Immature natural killer cell (primary cell): ENCODE data around the gene NFS1. TPM values are rescaled to one million over a fixed set of nuclear protein-coding genes. Genes with fewer than 3 reads are reported as not detected.
"Not testable (repeated sequence)": the region's sequence is repeated elsewhere in the genome, so short reads cannot be mapped to it uniquely, and the experiment has no call there.

Experiments
- DNase-seq, 3 donors: peaks; one replicate each; pipeline ENCODE4 v3.0.0; 2022; ENCODE audit warnings: mixed read lengths in 1 of 3
- H3K27ac Mint-ChIP-seq, 6 donors: one replicate each; pipeline ENCODE4 v1.8.0; 2020; ENCODE audit warnings: mixed read lengths in 6 of 6, mild to moderate bottlenecking in 5 of 6, inconsistent platforms in 4 of 6, moderate library complexity in 3 of 6
- H3K27me3 Mint-ChIP-seq, 3 donors: one replicate each; pipeline ENCODE4 v1.8.0; 2020 to 2021; ENCODE audit warnings: low read depth in 3 of 3, mild to moderate bottlenecking in 3 of 3, mixed read lengths in 3 of 3, moderate library complexity in 3 of 3, inconsistent platforms in 1 of 3
- H3K36me3 Mint-ChIP-seq, 3 donors: one replicate each; pipeline ENCODE4 v1.8.0; 2020; ENCODE audit warnings: mixed read lengths in 3 of 3, inconsistent platforms in 2 of 3, mild to moderate bottlenecking in 2 of 3
- H3K4me1 Mint-ChIP-seq, 2 donors: one replicate each; pipeline ENCODE4 v1.8.0; 2020; ENCODE audit warnings: inconsistent platforms in 2 of 2, mild to moderate bottlenecking in 2 of 2, mixed read lengths in 2 of 2, moderate library complexity in 1 of 2
- H3K4me3 Mint-ChIP-seq, 5 donors: one replicate each; pipeline ENCODE4 v1.8.0; 2020; ENCODE audit warnings: mild to moderate bottlenecking in 5 of 5, mixed read lengths in 5 of 5, inconsistent platforms in 3 of 5, moderate library complexity in 3 of 5
- H3K9me3 Mint-ChIP-seq, 6 donors: one replicate each; pipeline ENCODE4 v1.8.0; 2020; ENCODE audit warnings: mild to moderate bottlenecking in 6 of 6, mixed read lengths in 6 of 6, inconsistent platforms in 4 of 6, moderate library complexity in 3 of 6
- polyA plus RNA-seq, 3 donors: library from polyadenylated mRNA; unstranded; fragments of 300-500 nt; fragmentation: Illumina TruSeq; gene quantifications; one replicate each; pipeline ENCODE4 v1.2.3, GENCODE V29; 2021

NFS1 gene
- 10 to 100 TPM in 2 of 3 donors, 1 to 10 TPM in 1; 8.1 to 21.3 (median 20.0) TPM for polyA plus RNA-seq

- Mint-ChIP-seq H3K27me3 (peaks cover 15 to 53% (median 42%) of the 10 kb centered on the region in 3 donors), H3K9me3 (no peaks in the 10 kb centered on the region), H3K4me1 (peaks cover 37 to 64% of the 10 kb centered on the region in 2 donors), H3K27ac (peak within 1 kb of the TSS; percentile 93 to 97 (median 95)), H3K36me3 (peaks cover 9 to 31% (median 26%) of the 10 kb centered on the region in 3 donors), H3K4me3 (peak within 1 kb of the TSS; percentile 89 to 97 (median 92))
- peak; percentile 83 to 88 (median 84) for DNase-seq
Measured at GRCh38 chr20:35699127-35699956, at the start of gene NFS1, which contains the start of gene ROMO1. Gene NFS1, minus strand, starts transcription at chr20:35699352. Its CDS starts 64 bp downstream, at chr20:35699288. Gene ROMO1, plus strand, starts transcription at chr20:35699405. Its CDS starts 228 bp downstream, at chr20:35699633.

- Mint-ChIP-seq H3K27ac (peak overlapping the region; percentile 97 to 100 (median 100)), H3K4me1 (peaks cover 35 to 41% of the 10 kb centered on the region in 2 donors), H3K4me3 (peak overlapping the region in 3 of 5 donors; percentile 99 to 100 (median 100)), H3K36me3 (peaks cover 17 to 19% (median 17%) of the 10 kb centered on the region in 3 donors), H3K27me3 (peaks cover 16 to 30% (median 18%) of the 10 kb centered on the region in 3 donors)
- DNase-seq, H3K9me3 Mint-ChIP-seq: not testable (repeated sequence)
Measured at GRCh38 chr20:35744492-35744841, 45.3 kb upstream of the NFS1 start.

GRCh38 chr20:35743693-35744491 is 44.7 kb upstream of the NFS1 start:
- no peaks in the 10 kb centered on the region for H3K9me3 Mint-ChIP-seq
- peaks cover 20 to 22% (median 21%) of the 10 kb centered on the region in 3 donors for H3K36me3 Mint-ChIP-seq
- H3K27me3 Mint-ChIP-seq: peaks cover 16 to 34% (median 18%) of the 10 kb centered on the region in 3 donors
- peak; percentile 35 to 39 (median 36) for DNase-seq
- peak overlapping the region; percentile 97 to 100 (median 99) for H3K4me3 Mint-ChIP-seq
- H3K4me1 Mint-ChIP-seq: peaks cover 39 to 47% of the 10 kb centered on the region in 2 donors
- H3K27ac Mint-ChIP-seq: peak overlapping the region; percentile 97 to 100 (median 100)

- H3K4me3 Mint-ChIP-seq: peak overlapping the region; percentile 97 to 100 (median 99)
- H3K27me3 Mint-ChIP-seq: peaks cover 16 to 34% (median 24%) of the 10 kb centered on the region in 3 donors
- DNase-seq: peak; percentile 36 to 46 (median 38)
- H3K9me3 Mint-ChIP-seq: no peaks in the 10 kb centered on the region
- H3K36me3 Mint-ChIP-seq: peaks cover 29 to 32% (median 30%) of the 10 kb centered on the region in 3 donors
- peak overlapping the region; percentile 97 to 100 (median 100) for H3K27ac Mint-ChIP-seq
- H3K4me1 Mint-ChIP-seq: peaks cover 49 to 56% of the 10 kb centered on the region in 2 donors
Measured at GRCh38 chr20:35742741-35743523, 43.8 kb upstream of the NFS1 start.

- no peaks in the 10 kb centered on the region for H3K9me3 Mint-ChIP-seq
- peak within 1 kb of the TSS; percentile 97 to 100 (median 100) for H3K27ac Mint-ChIP-seq
- peaks cover 16 to 40% (median 26%) of the 10 kb centered on the region in 3 donors for H3K27me3 Mint-ChIP-seq
- peaks cover 29 to 32% (median 30%) of the 10 kb centered on the region in 3 donors for H3K36me3 Mint-ChIP-seq
- peaks cover 52 to 58% of the 10 kb centered on the region in 2 donors for H3K4me1 Mint-ChIP-seq
- H3K4me3 Mint-ChIP-seq: peak within 1 kb of the TSS; percentile 97 to 100 (median 99)
- DNase-seq: peak; percentile 99 to 100 (median 100)
Measured at GRCh38 chr20:35741892-35742740, 43.0 kb upstream of the NFS1 start, which contains the start of gene RBM39. Gene RBM39, minus strand, starts transcription at chr20:35742260. Its CDS starts 1,386 bp downstream, at chr20:35740874.

GRCh38 chr20:35739294-35740163 is 40.4 kb upstream of the NFS1 start:
- H3K4me1 Mint-ChIP-seq: peaks cover 68 to 78% of the 10 kb centered on the region in 2 donors
- peaks cover 17 to 46% (median 29%) of the 10 kb centered on the region in 3 donors for H3K27me3 Mint-ChIP-seq
- peak overlapping the region; percentile 91 to 100 (median 98) for H3K27ac Mint-ChIP-seq
- H3K4me3 Mint-ChIP-seq: peak overlapping the region; percentile 97 to 100 (median 99)
- peaks cover 39 to 41% (median 40%) of the 10 kb centered on the region in 3 donors for H3K36me3 Mint-ChIP-seq
- peak; percentile 13 to 37 (median 30) for DNase-seq
- no peaks in the 10 kb centered on the region for H3K9me3 Mint-ChIP-seq

GRCh38 chr20:35738410-35739179 is 39.4 kb upstream of the NFS1 start:
- peaks cover 21 to 50% (median 25%) of the 10 kb centered on the region in 3 donors for H3K27me3 Mint-ChIP-seq
- no peaks in the 10 kb centered on the region for H3K9me3 Mint-ChIP-seq

GRCh38 chr20:35737865-35738333 is 38.7 kb upstream of the NFS1 start:
- Mint-ChIP-seq H3K9me3 (no peaks in the 10 kb centered on the region), H3K27me3 (peaks cover 19 to 55% (median 30%) of the 10 kb centered on the region in 3 donors), H3K27ac (peak overlapping the region; percentile 59 to 99 (median 82)), H3K4me1 (peaks cover 69 to 79% of the 10 kb centered on the region in 2 donors), H3K36me3 (peaks cover 43 to 52% (median 48%) of the 10 kb centered on the region in 3 donors), H3K4me3 (peak overlapping the region; percentile 60 to 75 (median 68))
- DNase-seq: peak in 2 of 3 donors; percentile 10 to 15

More at GRCh38 chr20:35738410-35739179, 39.4 kb upstream of the NFS1 start:
- H3K4me3 Mint-ChIP-seq: peak overlapping the region; percentile 60 to 75 (median 68)
- H3K4me1 Mint-ChIP-seq: peaks cover 69 to 79% of the 10 kb centered on the region in 2 donors
- DNase-seq: peak in 1 of 3 donors; percentile 9
- H3K27ac Mint-ChIP-seq: peak overlapping the region; percentile 59 to 99 (median 82)
- peaks cover 43 to 49% (median 46%) of the 10 kb centered on the region in 3 donors for H3K36me3 Mint-ChIP-seq

- Mint-ChIP-seq H3K27ac (peak overlapping the region; percentile 50 to 66 (median 59)), H3K4me1 (peaks cover 79 to 86% of the 10 kb centered on the region in 2 donors), H3K36me3 (peaks cover 45 to 63% (median 47%) of the 10 kb centered on the region in 3 donors), H3K27me3 (peaks cover 7 to 45% (median 24%) of the 10 kb centered on the region in 3 donors), H3K4me3 (peak overlapping the region; percentile 34 to 75 (median 53)), H3K9me3 (no peaks in the 10 kb centered on the region)
- peak in 1 of 3 donors; percentile 6 for DNase-seq
Measured at GRCh38 chr20:35735826-35736470, 36.8 kb upstream of the NFS1 start.
